H1 (cell line): ENCODE results near the gene KRTAP10-12. TPM values are rescaled to one million over a fixed set of nuclear protein-coding genes. Genes with fewer than 3 reads are reported as not detected.

Experiments
- CTCF ChIA-PET: fragments of 300-600 bp; sonication (Branson Sonifier 250); formaldehyde crosslinking; loops from one replicate; lab custom pipeline; 2021; ENCODE audit not compliant: partially characterized antibody; lab: Charles Lee
- POLR2A ChIA-PET: fragments of 300-600 bp; sonication (Branson Sonifier 250); formaldehyde crosslinking; loops from one replicate; lab custom pipeline; 2021; ENCODE audit warnings: inconsistent platforms; ENCODE audit not compliant: partially characterized antibody; lab: Charles Lee
- DNase-seq, 2 experiments: peaks; one replicate each; pipeline versions ENCODE4 v3.0.0 to v3.0.0-alpha.2; 2010 to 2022; ENCODE audit warnings: low spot score in 2 of 2, low read depth in 1 of 2, mixed read lengths in 1 of 2
- FAIRE-seq: peaks from 2 replicates; lab custom pipeline; 2011; peaks lifted over from hg19 to GRCh38; lab: Jason Lieb, UNC
- H2AFZ ChIP-seq: 2 replicates; pipeline ENCODE4 v1.8.1; 2012; ENCODE audit warnings: low read length, inconsistent platforms
- H2AK5ac ChIP-seq: 2 replicates; pipeline ENCODE4 v1.6.1; 2013; ENCODE audit warnings: low read depth, low read length
- H2BK120ac ChIP-seq: replicated peaks from 2 replicates; pipeline ENCODE3; 2013; ENCODE audit warnings: low read depth, low read length, inconsistent platforms
- H2BK12ac ChIP-seq: 2 replicates; pipeline ENCODE4 v1.6.1; 2013; ENCODE audit warnings: low read depth, low read length
- H2BK15ac ChIP-seq: 2 replicates; pipeline ENCODE4 v1.6.1; 2013; ENCODE audit warnings: low read length
- H2BK20ac ChIP-seq: 2 replicates; pipeline ENCODE4 v1.6.1; 2013; ENCODE audit warnings: low read length
- H2BK5ac ChIP-seq: 2 replicates; pipeline ENCODE4 v1.6.1; 2013; ENCODE audit warnings: low read depth, low read length
- H3K14ac ChIP-seq: 2 replicates; pipeline ENCODE4 v1.6.1; 2013; ENCODE audit warnings: inconsistent platforms; ENCODE audit not compliant: insufficient read length
- H3K18ac ChIP-seq: 2 replicates; pipeline ENCODE4 v1.6.1; 2013; ENCODE audit warnings: low read length; ENCODE audit errors: extremely low read depth
- H3K23ac ChIP-seq: 2 replicates; pipeline ENCODE4 v1.6.1; 2013; ENCODE audit warnings: inconsistent platforms; ENCODE audit not compliant: insufficient read length
- H3K23me2 ChIP-seq: 2 replicates; pipeline ENCODE4 v1.6.1; 2013; ENCODE audit warnings: low read depth, low read length
- H3K27ac ChIP-seq: 2 replicates; pipeline ENCODE4 v1.6.1; 2011; ENCODE audit warnings: low read depth, low read length, inconsistent platforms
- H3K27me3 ChIP-seq, 4 experiments: replicated peaks in 1 of 4; 1 replicate in 1 of 4; 2 replicates in 3 of 4; pipeline versions ENCODE4 v1.6.1 to v1.8.1; 2011 to 2013; ENCODE audit warnings: low read length in 3 of 4, mild to moderate bottlenecking in 3 of 4, inconsistent platforms in 2 of 4, mixed read lengths in 2 of 4, moderate library complexity in 1 of 4; ENCODE audit not compliant: control insufficient read depth in 3 of 4, insufficient read depth in 3 of 4; ENCODE audit errors: extremely low read depth in 1 of 4
- H3K36me3 ChIP-seq, 4 experiments: 2 replicates each; pipeline versions ENCODE4 v1.6.1 to v1.8.1; 2011 to 2013; ENCODE audit warnings: mild to moderate bottlenecking in 4 of 4, low read length in 3 of 4, moderate library complexity in 2 of 4, control low read depth in 1 of 4, inconsistent platforms in 1 of 4; ENCODE audit not compliant: insufficient read depth in 4 of 4, control insufficient read depth in 2 of 4
- H3K4ac ChIP-seq: replicated peaks from 2 replicates; pipeline ENCODE3; 2013; ENCODE audit warnings: low read length, low read depth, mixed read lengths, inconsistent platforms; ENCODE audit not compliant: insufficient read length
- H3K4me1 ChIP-seq, 4 experiments: replicated peaks in 1 of 4; 1 replicate in 1 of 4; 2 replicates in 3 of 4; pipeline versions ENCODE4 v1.6.1 to v1.8.1; 2011 to 2013; ENCODE audit warnings: low read length in 3 of 4, inconsistent platforms in 2 of 4, mixed read lengths in 1 of 4; ENCODE audit not compliant: insufficient read depth in 4 of 4, control insufficient read depth in 3 of 4
- H3K4me2 ChIP-seq, 2 experiments: 2 replicates each; pipeline versions ENCODE4 v1.6.1 to v1.8.1; 2011 to 2013; ENCODE audit warnings: low read depth in 2 of 2, low read length in 2 of 2, control low read depth in 1 of 2, inconsistent platforms in 1 of 2, mild to moderate bottlenecking in 1 of 2; ENCODE audit not compliant: insufficient read depth in 1 of 2
- H3K4me3 ChIP-seq, 4 experiments: fragments of 200-600, 300-600 bp in 1 of 4; sonication (generic), shearing (Covaris generic), sonication (Bioruptor Twin) in 1 of 4; 2 replicates each; pipeline versions ENCODE4 v1.5.1 to v1.8.1; 2011 to 2016; ENCODE audit warnings: low read length in 4 of 4, low read depth in 3 of 4, control low read depth in 2 of 4, inconsistent platforms in 2 of 4, mild to moderate bottlenecking in 2 of 4, mixed read lengths in 1 of 4, moderate library complexity in 1 of 4; ENCODE audit not compliant: insufficient read depth in 2 of 4; ENCODE audit errors: extremely low read depth in 1 of 4
- H3K56ac ChIP-seq: replicated peaks from 2 replicates; pipeline ENCODE3; 2013; ENCODE audit warnings: low read depth, mild to moderate bottlenecking, mixed read lengths, low read length, inconsistent platforms; ENCODE audit not compliant: insufficient read length
- H3K79me1 ChIP-seq: 2 replicates; pipeline ENCODE4 v1.6.1; 2013; ENCODE audit warnings: low read depth, low read length, control low read depth
- H3K79me2 ChIP-seq, 2 experiments: 2 replicates each; pipeline versions ENCODE4 v1.6.1 to v1.8.1; 2012 to 2013; ENCODE audit warnings: low read length in 2 of 2, mild to moderate bottlenecking in 2 of 2, inconsistent platforms in 1 of 2; ENCODE audit not compliant: insufficient read depth in 2 of 2, control insufficient read depth in 1 of 2
- H3K9ac ChIP-seq, 4 experiments: replicated peaks in 1 of 4; 1 replicate in 1 of 4; 2 replicates in 3 of 4; pipeline versions ENCODE4 v1.6.1 to v1.8.1; 2011 to 2013; ENCODE audit warnings: low read depth in 3 of 4, low read length in 3 of 4, control low read depth in 2 of 4, mild to moderate bottlenecking in 2 of 4, moderate library complexity in 2 of 4, inconsistent platforms in 1 of 4; ENCODE audit errors: extremely low read depth in 1 of 4
- H3K9me3 ChIP-seq, 2 experiments: 2 replicates each; pipeline versions ENCODE4 v1.6.1 to v1.8.1; 2012 to 2013; ENCODE audit warnings: mild to moderate bottlenecking in 2 of 2, moderate library complexity in 2 of 2, control low read depth in 1 of 2, inconsistent platforms in 1 of 2, low read depth in 1 of 2, low read length in 1 of 2, mixed read lengths in 1 of 2; ENCODE audit not compliant: insufficient read depth in 2 of 2
- H4K20me1 ChIP-seq, 2 experiments: replicated peaks in 1 of 2; 2 replicates each; pipeline versions ENCODE3 to v1.8.1; 2011 to 2013; ENCODE audit warnings: inconsistent platforms in 2 of 2, low read length in 2 of 2, mild to moderate bottlenecking in 1 of 2; ENCODE audit not compliant: insufficient read depth in 2 of 2, control insufficient read depth in 1 of 2
- H4K5ac ChIP-seq: 2 replicates; pipeline ENCODE4 v1.6.1; 2013; ENCODE audit warnings: low read length, low read depth, mixed read lengths, inconsistent platforms; ENCODE audit not compliant: insufficient read length
- H4K8ac ChIP-seq: 2 replicates; pipeline ENCODE4 v1.8.0; 2013; ENCODE audit warnings: mild to moderate bottlenecking, moderate library complexity, low read length, inconsistent platforms; ENCODE audit not compliant: insufficient read depth; ENCODE audit errors: extremely low read depth
- H4K91ac ChIP-seq: replicated peaks from 2 replicates; pipeline ENCODE3; 2013; ENCODE audit warnings: low read length, mixed read lengths, inconsistent platforms; ENCODE audit not compliant: insufficient read length
- CHD2 ChIP-seq: IDR thresholded peaks from 2 replicates; pipeline ENCODE4 v1.6.1; 2012; ENCODE audit warnings: low read length, improper control_type of control experiment
- RNF2 ChIP-seq: fragments of 200-900, 300-1000 bp; sonication (generic); IDR thresholded peaks from 2 replicates; pipeline ENCODE4 v1.7.1; 2016; ENCODE audit warnings: borderline replicate concordance, low read depth, mild to moderate bottlenecking, antibody characterized with exemption, low read length; ENCODE audit not compliant: poor library complexity, severe bottlenecking; ENCODE audit errors: missing control alignments
- WGBS, 2 experiments: shearing (Covaris generic) in 1 of 2; methylation state at CpG; one replicate each; pipeline versions ENCODE4 v1.1.6 to v1.1.7; 2013 to 2015; ENCODE audit warnings: low lambda C conversion rate in 2 of 2, mixed read lengths in 2 of 2, inconsistent platforms in 1 of 2, low coverage in 1 of 2, missing lambda C conversion rate in 1 of 2; ENCODE audit not compliant: insufficient replicate concordance in 2 of 2, insufficient coverage in 1 of 2, insufficient read length in 1 of 2; ENCODE audit errors: extremely low coverage in 1 of 2, missing lambda C conversion rate in 1 of 2; 5-methylcytosine and 5-hydroxymethylcytosine counted together
- polyA plus RNA-seq, 7 experiments: library from polyadenylated mRNA; depleted of rRNA in 3 of 7; stranded (reverse) in 5 of 7; unstranded in 2 of 7; fragments of >200 nt in 5 of 7; fragments of 200-250 nt in 2 of 7; gene quantifications; 1 replicate in 5 of 7; 2 replicates in 1 of 7; 4 replicates in 1 of 7; pipeline versions ENCODE4 v1.2.1 to v1.2.3, GENCODE V29; 2011 to 2013; ENCODE audit warnings: missing spikeins in 2 of 7, mixed read lengths in 2 of 7
- total RNA-seq: library from RNA; stranded (reverse); fragmentation: NEBNext Ultra II Directional; extraction: Animal tissue kit (Norgen Biotek cat#: 25700); gene quantifications from 2 replicates; pipeline ENCODE4 v1.2.1, GENCODE V29; 2021

The KRTAP10-12 gene
- total and polyA plus RNA-seq, 2 of the 8 experiments (the other 6 are each of a cell fraction or from before 2014, with no cell fraction given), result not detected

DNA sequence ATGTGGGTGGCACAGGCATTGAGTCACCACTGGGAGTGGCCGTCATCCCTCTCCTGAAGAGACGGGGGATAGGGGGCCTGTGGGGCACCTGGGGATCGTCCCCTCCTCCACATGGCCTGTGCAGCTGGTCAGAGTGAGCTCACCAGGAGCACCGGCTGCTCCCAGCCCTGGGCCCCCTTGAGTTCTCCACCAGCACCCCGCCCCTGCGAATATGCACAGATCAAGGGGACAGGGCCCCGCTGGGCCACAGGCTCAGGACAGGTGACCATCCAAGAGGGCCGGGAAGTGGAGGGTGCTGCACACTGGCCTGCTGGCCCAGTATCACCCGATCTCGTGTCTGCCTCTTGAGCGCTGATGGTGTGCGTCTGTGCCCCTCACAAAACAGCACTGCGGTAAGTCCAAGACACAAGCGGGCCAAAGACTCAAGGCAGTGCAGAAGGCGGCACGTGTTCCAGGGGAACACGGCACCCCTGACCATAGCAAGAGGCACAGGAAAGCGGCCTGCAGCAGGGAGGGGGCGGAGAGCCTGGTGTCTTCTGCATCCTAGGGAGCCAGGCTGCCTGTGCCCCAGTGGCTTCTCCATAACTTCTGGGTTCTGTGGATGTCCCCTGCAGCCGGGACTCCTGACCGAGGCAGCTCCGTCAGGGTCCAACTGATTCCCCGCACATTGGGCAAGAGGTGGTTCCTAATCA lies 32.5 kb downstream of the KRTAP10-12 start:
- no peak overlapping the region for H3K18ac ChIP-seq
- ChIA-PET CTCF (interaction anchor here (1.5 to 1.7 kb wide), 3 partner anchors 11 to 219 kb away, joined by 3 to 5 read pairs (median 5); no protein-coding TSS in a partner anchor), POLR2A (interaction anchor here (0.6 kb wide), 1 partner anchor 72 kb away, joined by 3 read pairs; the partner anchor contains the start of gene UBE2G2)
- no peak overlapping the region for H3K4me3 ChIP-seq
- H2BK15ac ChIP-seq, result no peak overlapping the region
- H3K27me3 ChIP-seq, result peaks cover 0 to 2% (median 0%) of the 10 kb centered on the region in 4 experiments; a peak in 1 of 7 replicates
- no peak overlapping the region for H3K23ac ChIP-seq
- TF ChIP-seq CHD2 (no peak), RNF2 (no peak)
- no peak overlapping the region for H2AK5ac ChIP-seq
- H2BK120ac ChIP-seq, result no peak overlapping the region
- no peak overlapping the region for H2BK20ac ChIP-seq
- 92% methylated on average over 23 of the region's 23 CpGs; no CpG with 5 or more reads in 1 of the 2 experiments for WGBS, 2 experiments
- no peak overlapping the region for H3K14ac ChIP-seq
- H3K4ac ChIP-seq, result no peak overlapping the region
- no peak overlapping the region for H3K56ac ChIP-seq
- no peaks in the 10 kb centered on the region for H3K23me2 ChIP-seq
- H3K4me1 ChIP-seq, result no peaks in the 10 kb centered on the region
- no peak overlapping the region for H2AFZ ChIP-seq
- H3K9me3 ChIP-seq, result peaks cover 0 to 3% of the 10 kb centered on the region in 2 experiments; a peak in 1 of 4 replicates
- H4K8ac ChIP-seq, result no peak overlapping the region
- H3K79me2 ChIP-seq, result no peaks in the 10 kb centered on the region
- no peaks in the 10 kb centered on the region for H3K36me3 ChIP-seq
- H3K79me1 ChIP-seq, result no peaks in the 10 kb centered on the region
- no peak overlapping the region for H4K91ac ChIP-seq
- H3K4me2 ChIP-seq, result no peak overlapping the region
- FAIRE-seq (no peak), DNase-seq (no peak)
- no peak overlapping the region for H3K9ac ChIP-seq
- H2BK5ac ChIP-seq, result no peak overlapping the region
- no peak overlapping the region for H4K5ac ChIP-seq
- H2BK12ac ChIP-seq, result no peak overlapping the region
- no peaks in the 10 kb centered on the region for H4K20me1 ChIP-seq
- no peak overlapping the region for H3K27ac ChIP-seq
